ENCODE results near the gene IFT20. TPM values are rescaled to one million over a fixed set of nuclear protein-coding genes. Genes with fewer than 3 reads are reported as not detected.

The IFT20 gene
- total RNA-seq, 1 experiment from 2014 or later, result 21.0 TPM

GRCh38 chr17:28340374-28340773 lies 5.1 kb upstream of the IFT20 start:
- Histone ChIP-seq H2AFZ (ENCODE audit: low read length) (no peak overlapping the region), H4K5ac (ENCODE audit: insufficient read length, low read depth, low read length) (no peak overlapping the region), H3K56ac (ENCODE audit: insufficient read length, low read depth, low read length) (no peak overlapping the region), H2BK15ac (ENCODE audit: low read depth, low read length) (no peak overlapping the region), H2BK5ac (ENCODE audit: insufficient read length, low read length) (no peak overlapping the region), H4K20me1 (ENCODE audit: control insufficient read depth, insufficient read depth, insufficient read length) (no peaks in the 10 kb centered on the region), H3K27ac (ENCODE audit: insufficient read length, low read depth, low read length) (no peak overlapping the region), H3K4me2 (ENCODE audit: insufficient read depth, insufficient read length, low read length) (no peak overlapping the region), H3K79me1 (ENCODE audit: insufficient read depth, low read depth, low read length, poor library complexity, severe bottlenecking) (no peaks in the 10 kb centered on the region), H3K79me2 (ENCODE audit: insufficient read depth, low read length) (no peaks in the 10 kb centered on the region; the same call in 1 of the 2 replicates), H3K18ac (ENCODE audit: insufficient read length, low read depth, low read length) (no peak overlapping the region), H4K8ac (replicated peaks; ENCODE audit: insufficient read length, low read depth, low read length) (no peak overlapping the region), H3T11ph (ENCODE audit: low read length) (no peak overlapping the region), H3K27me3 (ENCODE audit: insufficient read depth, low read length) (no peaks in the 10 kb centered on the region), H3K4ac (ENCODE audit: low read depth, low read length) (no peak overlapping the region), H2BK120ac (ENCODE audit: low read depth, low read length, poor library complexity, severe bottlenecking) (no peak overlapping the region), H2BK12ac (ENCODE audit: insufficient read length, low read depth, low read length) (no peak overlapping the region), H3K4me1 (ENCODE audit: insufficient read depth, low read length) (peaks cover 4% of the 10 kb centered on the region; the same call in 1 of the 2 replicates), H2BK20ac (ENCODE audit: low read depth, low read length, poor library complexity, severe bottlenecking) (no peak overlapping the region), H3K23ac (ENCODE audit: insufficient read length, low read depth, low read length) (no peak overlapping the region), H3K14ac (ENCODE audit: insufficient read depth, low read length) (no peak overlapping the region), H3K9me3 (ENCODE audit: control insufficient read depth, low read depth, low read length) (no peaks in the 10 kb centered on the region), H3K9ac (ENCODE audit: extremely low read depth, insufficient read length, low read length) (no peak overlapping the region), H2AK5ac (ENCODE audit: insufficient read length, low read length) (no peak overlapping the region), H3K23me2 (ENCODE audit: insufficient read length, low read depth, low read length, poor library complexity, severe bottlenecking) (peaks cover 9% of the 10 kb centered on the region), H4K91ac (ENCODE audit: insufficient read length, low read depth, low read length) (no peak overlapping the region)
- no peak for TF ChIP-seq CTCF (conservative IDR thresholded peaks at IDR 0.05)
- Mint-ChIP-seq H3K9me3 (no peaks in the 10 kb centered on the region), H3K36me3 (ENCODE audit: insufficient read depth in 1 of 3, low read depth in 3 of 3) (peaks cover 7 to 46% (median 46%) of the 10 kb centered on the region in 3 experiments; a peak in 5 of 7 replicates), H3K27ac (no peak overlapping the region), H3K4me1 (peaks cover 6 to 13% of the 10 kb centered on the region in 2 experiments), H3K4me3 (no peak overlapping the region), H3K27me3 (ENCODE audit: low read depth) (no peaks in the 10 kb centered on the region)
- no peak for DNase-seq
- no CpG with 5 or more reads among the region's 6 CpGs for WGBS (ENCODE audit: extremely low coverage, insufficient read length, low lambda C conversion rate)
